Neutrophil (primary cell): ENCODE measurements around the gene STAT5A.
"Not testable (repeated sequence)": the region's sequence is repeated elsewhere in the genome, so short reads cannot be mapped to it uniquely, and the experiment has no call there.

Source experiments
- H3K27ac ChIP-seq: fragments of 200-600 bp; sonication (generic); 2 replicates; pipeline ENCODE4 v1.5.1; 2016; ENCODE audit warnings: mild to moderate bottlenecking, moderate library complexity
- H3K27me3 ChIP-seq: fragments of 200-600 bp; sonication (generic); 2 replicates; pipeline ENCODE4 v1.6.0; 2016; ENCODE audit warnings: mild to moderate bottlenecking
- H3K36me3 ChIP-seq: fragments of 200-600 bp; sonication (generic); 2 replicates; pipeline ENCODE4 v1.5.1; 2017
- H3K4me1 ChIP-seq, 2 experiments: fragments of 200-600 bp in 1 of 2; sonication (generic) in 1 of 2; 1 replicate in 1 of 2; 2 replicates in 1 of 2; pipeline versions ENCODE4 v1.5.1 to v1.6.1; 2013 to 2016; ENCODE audit warnings: low read depth in 1 of 2, low read length in 1 of 2, mild to moderate bottlenecking in 1 of 2, moderate library complexity in 1 of 2; ENCODE audit not compliant: control insufficient read depth in 1 of 2, insufficient read depth in 1 of 2
- H3K4me3 ChIP-seq, 2 experiments: fragments of 200-600 bp in 1 of 2; sonication (generic) in 1 of 2; 1 replicate in 1 of 2; 2 replicates in 1 of 2; pipeline ENCODE4 v1.5.1; 2013 to 2016; ENCODE audit warnings: low read depth in 1 of 2, low read length in 1 of 2, mild to moderate bottlenecking in 1 of 2, moderate library complexity in 1 of 2
- H3K9me3 ChIP-seq: fragments of 200-600 bp; sonication (generic); 2 replicates; pipeline ENCODE4 v1.5.1; 2016
- TF ChIP-seq, protein P1 (sequence below): fragments of 200-600 bp; sonication (generic); IDR thresholded peaks from 2 replicates; pipeline ENCODE4 v1.5.1; 2016; ENCODE audit warnings: antibody characterized with exemption

STAT5A gene

GRCh38 chr17:42290577-42290976 is 2.3 kb downstream of the STAT5A start:
- H3K4me3 ChIP-seq, result peak overlapping the region in 1 of 2 experiments; percentile 81
- H3K36me3 ChIP-seq, result peaks cover 19% of the 10 kb centered on the region
- no peaks in the 10 kb centered on the region for H3K27me3 ChIP-seq
- H3K27ac ChIP-seq, result peak overlapping the region; percentile 98
- no peaks in the 10 kb centered on the region for H3K9me3 ChIP-seq
- TF ChIP-seq, protein P1, sequence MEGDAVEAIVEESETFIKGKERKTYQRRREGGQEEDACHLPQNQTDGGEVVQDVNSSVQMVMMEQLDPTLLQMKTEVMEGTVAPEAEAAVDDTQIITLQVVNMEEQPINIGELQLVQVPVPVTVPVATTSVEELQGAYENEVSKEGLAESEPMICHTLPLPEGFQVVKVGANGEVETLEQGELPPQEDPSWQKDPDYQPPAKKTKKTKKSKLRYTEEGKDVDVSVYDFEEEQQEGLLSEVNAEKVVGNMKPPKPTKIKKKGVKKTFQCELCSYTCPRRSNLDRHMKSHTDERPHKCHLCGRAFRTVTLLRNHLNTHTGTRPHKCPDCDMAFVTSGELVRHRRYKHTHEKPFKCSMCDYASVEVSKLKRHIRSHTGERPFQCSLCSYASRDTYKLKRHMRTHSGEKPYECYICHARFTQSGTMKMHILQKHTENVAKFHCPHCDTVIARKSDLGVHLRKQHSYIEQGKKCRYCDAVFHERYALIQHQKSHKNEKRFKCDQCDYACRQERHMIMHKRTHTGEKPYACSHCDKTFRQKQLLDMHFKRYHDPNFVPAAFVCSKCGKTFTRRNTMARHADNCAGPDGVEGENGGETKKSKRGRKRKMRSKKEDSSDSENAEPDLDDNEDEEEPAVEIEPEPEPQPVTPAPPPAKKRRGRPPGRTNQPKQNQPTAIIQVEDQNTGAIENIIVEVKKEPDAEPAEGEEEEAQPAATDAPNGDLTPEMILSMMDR, result no peak
- H3K4me1 ChIP-seq, result peaks cover 61 to 62% of the 10 kb centered on the region in 2 experiments

DNA sequence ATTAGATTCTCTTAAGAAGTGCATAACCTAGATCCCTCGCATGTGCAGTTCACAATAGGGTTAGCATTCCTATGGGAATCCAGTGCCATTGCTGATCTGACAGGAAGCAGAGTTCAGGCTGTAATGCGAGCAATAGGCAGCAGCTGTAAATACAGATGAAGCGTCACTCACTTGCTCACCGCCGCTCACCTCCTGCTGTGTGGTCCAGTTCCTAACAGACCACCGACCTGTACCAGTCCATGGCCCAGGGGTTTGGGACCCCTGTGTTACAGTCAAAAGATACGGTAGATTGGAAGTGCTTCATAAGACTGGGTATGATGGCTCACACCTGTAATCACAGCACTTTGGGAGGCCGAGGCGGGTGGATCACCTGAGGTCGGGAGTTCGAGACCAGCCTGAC is 2.8 kb downstream of the STAT5A start:
- Histone ChIP-seq H3K27me3 (no peaks in the 10 kb centered on the region), H3K36me3 (peaks cover 25% of the 10 kb centered on the region), H3K4me1 (peaks cover 55 to 56% of the 10 kb centered on the region in 2 experiments), H3K4me3 (no peak overlapping the region), H3K27ac (peak overlapping the region; percentile 98), H3K9me3 (no peaks in the 10 kb centered on the region)
- TF ChIP-seq, protein P1, result no peak

DNA sequence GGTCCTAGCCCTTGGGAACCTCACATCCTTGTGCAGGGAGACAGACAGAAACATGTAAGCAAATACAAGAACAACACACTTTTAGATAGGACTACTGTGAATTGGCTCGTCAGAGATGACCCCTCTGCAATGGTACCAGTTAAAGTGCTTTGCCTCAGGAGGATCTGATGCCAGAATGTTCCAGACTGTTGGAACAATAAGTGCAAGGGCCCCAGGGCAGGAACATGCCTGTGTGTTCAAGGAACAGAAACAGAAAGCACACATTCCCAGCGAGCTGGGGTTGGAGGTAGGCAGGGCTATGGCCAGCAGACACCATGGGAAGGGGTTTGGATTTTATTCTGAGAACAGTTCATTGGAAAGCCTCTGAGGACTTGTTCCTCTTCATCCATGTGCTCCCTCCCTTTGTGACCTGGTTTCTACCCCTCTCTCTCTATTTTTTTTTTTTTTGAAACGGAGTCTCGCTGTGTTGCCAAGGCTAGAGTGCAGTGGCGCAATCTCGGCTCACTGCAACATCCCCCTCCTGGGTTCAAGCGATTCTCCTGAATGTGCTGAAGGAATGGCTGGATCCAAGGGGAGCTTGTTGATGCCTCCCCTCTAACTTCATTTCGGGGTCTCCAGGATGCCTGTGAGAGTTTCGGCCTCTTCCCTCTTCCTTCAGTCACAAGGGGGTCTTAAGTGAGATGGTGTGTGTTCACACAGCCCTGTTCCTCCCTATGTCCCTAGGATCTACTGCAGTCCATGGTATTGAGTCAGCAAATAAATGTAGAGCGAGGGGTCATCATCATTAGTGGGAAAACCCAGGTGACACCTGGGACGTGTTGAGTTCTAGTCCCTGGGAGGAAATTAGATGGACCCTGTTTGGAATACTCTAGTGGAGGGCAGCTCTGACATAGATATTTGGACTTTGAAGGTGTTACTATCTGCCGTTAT is 6.4 kb downstream of the STAT5A start:
- Histone ChIP-seq H3K4me3 (no peak overlapping the region), H3K27ac (peak overlapping the region; percentile 36), H3K36me3 (peaks cover 51% of the 10 kb centered on the region)

GRCh38 chr17:42296012-42296411 is 7.7 kb downstream of the STAT5A start:
- H3K27me3 ChIP-seq, result no peaks in the 10 kb centered on the region
- TF ChIP-seq, protein P1, result no peak
- H3K4me3 ChIP-seq, result no peak overlapping the region
- H3K4me1 ChIP-seq, result peaks cover 18% of the 10 kb centered on the region in 2 experiments
- no peak overlapping the region for H3K27ac ChIP-seq
- H3K36me3 ChIP-seq, result peaks cover 59% of the 10 kb centered on the region
- no peaks in the 10 kb centered on the region for H3K9me3 ChIP-seq

More for the DNA sequence above, 6.4 kb downstream of the STAT5A start:
- Histone ChIP-seq H3K9me3 (no peaks in the 10 kb centered on the region), H3K4me1 (peaks cover 27 to 28% of the 10 kb centered on the region in 2 experiments), H3K27me3 (no peaks in the 10 kb centered on the region)
- TF ChIP-seq, protein P1, result no peak

DNA sequence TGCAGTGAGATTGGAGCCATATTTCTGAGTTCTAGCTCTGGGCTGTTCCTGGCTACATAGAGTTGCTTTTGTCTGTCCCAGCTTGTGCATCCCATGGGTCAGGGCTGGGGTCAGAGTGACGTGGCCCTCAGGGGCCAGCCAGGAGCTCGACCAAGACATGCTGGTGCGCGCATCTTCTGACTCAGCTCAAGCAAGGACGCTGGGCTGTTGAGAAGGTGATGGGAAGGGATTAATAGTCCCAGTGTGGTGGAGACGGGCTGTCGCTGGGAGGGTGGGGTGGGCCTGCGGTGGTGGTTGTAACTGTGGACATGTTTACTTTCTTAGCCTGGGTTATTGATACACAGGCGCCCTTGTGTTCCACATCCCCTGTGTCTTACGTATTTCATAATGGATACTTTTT is 9.5 kb downstream of the STAT5A start:
- H3K4me3 ChIP-seq, H3K27me3 ChIP-seq, H3K9me3 ChIP-seq, H3K27ac ChIP-seq: not testable (repeated sequence)
- Histone ChIP-seq H3K4me1 (peaks cover 11 to 14% of the 10 kb centered on the region in 2 experiments), H3K36me3 (peaks cover 71% of the 10 kb centered on the region)

DNA sequence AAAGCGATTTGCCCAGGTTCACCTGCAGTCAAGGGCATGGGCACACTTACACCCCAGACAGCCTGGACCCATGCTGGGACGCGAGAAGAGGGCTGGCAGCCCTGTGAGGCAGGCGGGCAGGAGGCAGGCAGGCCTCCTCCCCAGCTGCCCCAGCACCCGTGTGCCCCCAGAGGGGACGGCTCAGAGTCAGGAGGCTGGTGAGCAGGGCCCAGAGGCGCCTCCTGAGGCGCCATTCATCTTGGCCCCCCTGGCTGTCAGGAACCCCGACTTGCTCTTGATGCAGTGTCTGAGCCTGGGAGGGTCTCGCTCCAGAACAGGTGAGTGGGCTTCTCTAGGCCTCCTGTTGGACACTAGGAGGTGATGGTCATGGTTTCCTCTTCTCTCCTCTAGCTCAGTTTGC is 11.1 kb downstream of the STAT5A start:
- H3K27me3 ChIP-seq, H3K9me3 ChIP-seq, H3K4me1 ChIP-seq, H3K4me3 ChIP-seq, H3K27ac ChIP-seq: not testable (repeated sequence)
- H3K36me3 ChIP-seq, result peaks cover 78% of the 10 kb centered on the region

- H3K36me3 ChIP-seq, result peaks cover 83% of the 10 kb centered on the region
- not testable (repeated sequence) for H3K9me3 ChIP-seq, H3K4me1 ChIP-seq, H3K4me3 ChIP-seq, H3K27me3 ChIP-seq, H3K27ac ChIP-seq
Observed at GRCh38 chr17:42299913-42300312, 11.6 kb downstream of the STAT5A start.
